Activated CD4-positive, alpha-beta T cell treated with anti-CD3 and anti-CD28 coated beads, Interleukin-2, amount 50 U/mL, for 4 hours (primary cell): Measurements from ENCODE around the gene INCA1.
A peak's percentile ranks its signal among the peaks of the same experiment; 100 is the strongest.

ENCODE experiments used
- DNase-seq, 2 experiments: peaks; one replicate each; pipeline ENCODE4 v3.0.0-alpha.2; 2020

The INCA1 gene

GRCh38 chr17:4969551-4970173 is 27.7 kb downstream of the INCA1 start:
- DNase-seq = no peak

- DNase-seq = peak in 1 of 2 experiments; percentile 38
These were observed 28.2 kb downstream of the INCA1 start for GRCh38 chr17:4969047-4969550.

- peak in 1 of 2 experiments; percentile 21 for DNase-seq
These were observed 28.8 kb downstream of the INCA1 start for GRCh38 chr17:4968486-4969046.

- peak; percentile 88 to 89 for DNase-seq
These were observed 29.5 kb downstream of the INCA1 start, which contains the start of gene SPAG7 for GRCh38 chr17:4967539-4968485. TSS of gene SPAG7 (minus strand) at chr17:4967817. CDS start at chr17:4967804, 13 bp downstream.

- peak; percentile 91 for DNase-seq
These were observed 30.3 kb downstream of the INCA1 start for GRCh38 chr17:4966844-4967538.

GRCh38 chr17:4965311-4965986 is 31.9 kb downstream of the INCA1 start:
- DNase-seq = no peak

- no peak for DNase-seq
These were observed 36.9 kb downstream of the INCA1 start for GRCh38 chr17:4960279-4960922.

GRCh38 chr17:4959261-4959965 is 37.9 kb downstream of the INCA1 start:
- DNase-seq = no peak

- no peak for DNase-seq
These were observed 39.2 kb downstream of the INCA1 start for GRCh38 chr17:4958102-4958501.

- peak in 1 of 2 experiments; percentile 43 for DNase-seq
These were observed 40.7 kb downstream of the INCA1 start for GRCh38 chr17:4956493-4957061.

- no peak for DNase-seq
These were observed 42.2 kb downstream of the INCA1 start for GRCh38 chr17:4955091-4955490.

- no peak for DNase-seq
These were observed 43.8 kb downstream of the INCA1 start for GRCh38 chr17:4953451-4953961.

GRCh38 chr17:4951486-4951885 is 45.8 kb downstream of the INCA1 start:
- no peak for DNase-seq

GRCh38 chr17:4950746-4951204 is 46.5 kb downstream of the INCA1 start, which contains the start of gene ENO3:
TSS of gene ENO3 (plus strand) at chr17:4951119. CDS start at chr17:4951830, 711 bp downstream.
- DNase-seq = no peak

GRCh38 chr17:4950075-4950745 is 47.1 kb downstream of the INCA1 start:
- no peak for DNase-seq

- peak; percentile 67 to 71 for DNase-seq
These were observed 47.8 kb downstream of the INCA1 start for GRCh38 chr17:4949321-4950074.

GRCh38 chr17:4948931-4949320 is 48.4 kb downstream of the INCA1 start:
- peak; percentile 48 to 52 for DNase-seq

GRCh38 chr17:4948166-4948930 is 49.0 kb downstream of the INCA1 start, which contains the start of gene PFN1:
TSS of gene PFN1 (minus strand) at chr17:4948530. CDS start at chr17:4948394, 136 bp downstream.
- peak; percentile 90 for DNase-seq
